Measurements from ENCODE around the gene PTPN1.

PTPN1 gene

GRCh38 chr20:50491168-50491567, 19.0 kb upstream of the PTPN1 start:
- Histone ChIP-seq H3F3A (ENCODE audit: control insufficient read depth, insufficient read depth) (no peaks in the 10 kb centered on the region), H3K4me2 (ENCODE audit: low read length) (no peak overlapping the region), H3K27me3 (ENCODE audit: control insufficient read depth, low read length) (peaks cover 25% of the 10 kb centered on the region), H3K79me2 (ENCODE audit: control insufficient read depth, low read length) (no peaks in the 10 kb centered on the region), H3K4me3 (ENCODE audit: low read length) (no peak overlapping the region), H3K9me3 (ENCODE audit: control insufficient read depth, insufficient read depth, low read length) (no peaks in the 10 kb centered on the region), H3K36me3 (ENCODE audit: control insufficient read depth, low read length) (no peaks in the 10 kb centered on the region), H3K9me2 (replicated peaks; ENCODE audit: control insufficient read depth, low read length) (no peaks in the 10 kb centered on the region), H3K27ac (ENCODE audit: low read depth, low read length) (no peak overlapping the region), H3K4me1 (ENCODE audit: control insufficient read depth, low read length) (peaks cover 18% of the 10 kb centered on the region), H4K20me1 (ENCODE audit: control insufficient read depth, insufficient read depth, low read depth, low read length) (no peaks in the 10 kb centered on the region)
- TF ChIP-seq EZH2phosphoT487 (IDR thresholded peaks at IDR 0.05; ENCODE audit: borderline replicate concordance, low read length) (no peak), CTCF (IDR thresholded peaks at IDR 0.05; ENCODE audit: low read depth, low read length, poor library complexity, severe bottlenecking) (no peak)

- Histone ChIP-seq H3K4me1 (ENCODE audit: control insufficient read depth, low read length) (peaks cover 18% of the 10 kb centered on the region), H4K20me1 (ENCODE audit: control insufficient read depth, insufficient read depth, low read depth, low read length) (no peaks in the 10 kb centered on the region), H3K79me2 (ENCODE audit: control insufficient read depth, low read length) (no peaks in the 10 kb centered on the region), H3K36me3 (ENCODE audit: control insufficient read depth, low read length) (no peaks in the 10 kb centered on the region), H3K9me2 (replicated peaks; ENCODE audit: control insufficient read depth, low read length) (no peaks in the 10 kb centered on the region), H3F3A (ENCODE audit: control insufficient read depth, insufficient read depth) (0 out of 2 replicates have a peak, but pooled peaks cover 3% of the 10 kb centered on the region), H3K4me2 (ENCODE audit: low read length) (no peak overlapping the region), H3K27me3 (ENCODE audit: control insufficient read depth, low read length) (peaks cover 31% of the 10 kb centered on the region), H3K4me3 (ENCODE audit: low read length) (no peak overlapping the region), H3K9me3 (ENCODE audit: control insufficient read depth, insufficient read depth, low read length) (no peaks in the 10 kb centered on the region), H3K27ac (ENCODE audit: low read depth, low read length) (no peak overlapping the region)
- TF ChIP-seq EZH2phosphoT487 (IDR thresholded peaks at IDR 0.05; ENCODE audit: borderline replicate concordance, low read length) (no peak), CTCF (IDR thresholded peaks at IDR 0.05; ENCODE audit: low read depth, low read length, poor library complexity, severe bottlenecking) (no peak)
Observed at GRCh38 chr20:50491926-50492634, 18.1 kb upstream of the PTPN1 start.

GRCh38 chr20:50493881-50494253, 16.3 kb upstream of the PTPN1 start:
- Histone ChIP-seq H3K79me2 (ENCODE audit: control insufficient read depth, low read length) (no peaks in the 10 kb centered on the region), H3K4me2 (ENCODE audit: low read length) (no peak overlapping the region), H3K9me2 (replicated peaks; ENCODE audit: control insufficient read depth, low read length) (no peaks in the 10 kb centered on the region), H4K20me1 (ENCODE audit: control insufficient read depth, insufficient read depth, low read depth, low read length) (no peaks in the 10 kb centered on the region), H3K36me3 (ENCODE audit: control insufficient read depth, low read length) (no peaks in the 10 kb centered on the region), H3K4me3 (ENCODE audit: low read length) (no peak overlapping the region), H3K9me3 (ENCODE audit: control insufficient read depth, insufficient read depth, low read length) (no peaks in the 10 kb centered on the region), H3K4me1 (ENCODE audit: control insufficient read depth, low read length) (peaks cover 2% of the 10 kb centered on the region), H3F3A (ENCODE audit: control insufficient read depth, insufficient read depth) (0 out of 2 replicates have a peak, but pooled peaks cover 3% of the 10 kb centered on the region), H3K27ac (ENCODE audit: low read depth, low read length) (no peak overlapping the region), H3K27me3 (ENCODE audit: control insufficient read depth, low read length) (peaks cover 33% of the 10 kb centered on the region)
- no peak for TF ChIP-seq CTCF (IDR thresholded peaks at IDR 0.05; ENCODE audit: low read depth, low read length, poor library complexity, severe bottlenecking)
- TF ChIP-seq EZH2phosphoT487 (IDR thresholded peaks at IDR 0.05; ENCODE audit: borderline replicate concordance, low read length), result no peak

All from DOHH2 (cell line).